GM18870 (cell line): Measurements from ENCODE around the gene EPS8L3.
"Not testable (repeated sequence)": the region's sequence is repeated elsewhere in the genome, so short reads cannot be mapped to it uniquely, and the experiment has no call there.

ENCODE experiments used
- ATAC-seq: cut with Tn5 transposase; IDR thresholded peaks from one replicate; pipeline ENCODE4 v1.9.1; 2021; ENCODE audit warnings: moderate library complexity; ENCODE audit not compliant: unreplicated experiment

The EPS8L3 gene, protein sequence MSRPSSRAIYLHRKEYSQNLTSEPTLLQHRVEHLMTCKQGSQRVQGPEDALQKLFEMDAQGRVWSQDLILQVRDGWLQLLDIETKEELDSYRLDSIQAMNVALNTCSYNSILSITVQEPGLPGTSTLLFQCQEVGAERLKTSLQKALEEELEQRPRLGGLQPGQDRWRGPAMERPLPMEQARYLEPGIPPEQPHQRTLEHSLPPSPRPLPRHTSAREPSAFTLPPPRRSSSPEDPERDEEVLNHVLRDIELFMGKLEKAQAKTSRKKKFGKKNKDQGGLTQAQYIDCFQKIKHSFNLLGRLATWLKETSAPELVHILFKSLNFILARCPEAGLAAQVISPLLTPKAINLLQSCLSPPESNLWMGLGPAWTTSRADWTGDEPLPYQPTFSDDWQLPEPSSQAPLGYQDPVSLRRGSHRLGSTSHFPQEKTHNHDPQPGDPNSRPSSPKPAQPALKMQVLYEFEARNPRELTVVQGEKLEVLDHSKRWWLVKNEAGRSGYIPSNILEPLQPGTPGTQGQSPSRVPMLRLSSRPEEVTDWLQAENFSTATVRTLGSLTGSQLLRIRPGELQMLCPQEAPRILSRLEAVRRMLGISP

DNA sequence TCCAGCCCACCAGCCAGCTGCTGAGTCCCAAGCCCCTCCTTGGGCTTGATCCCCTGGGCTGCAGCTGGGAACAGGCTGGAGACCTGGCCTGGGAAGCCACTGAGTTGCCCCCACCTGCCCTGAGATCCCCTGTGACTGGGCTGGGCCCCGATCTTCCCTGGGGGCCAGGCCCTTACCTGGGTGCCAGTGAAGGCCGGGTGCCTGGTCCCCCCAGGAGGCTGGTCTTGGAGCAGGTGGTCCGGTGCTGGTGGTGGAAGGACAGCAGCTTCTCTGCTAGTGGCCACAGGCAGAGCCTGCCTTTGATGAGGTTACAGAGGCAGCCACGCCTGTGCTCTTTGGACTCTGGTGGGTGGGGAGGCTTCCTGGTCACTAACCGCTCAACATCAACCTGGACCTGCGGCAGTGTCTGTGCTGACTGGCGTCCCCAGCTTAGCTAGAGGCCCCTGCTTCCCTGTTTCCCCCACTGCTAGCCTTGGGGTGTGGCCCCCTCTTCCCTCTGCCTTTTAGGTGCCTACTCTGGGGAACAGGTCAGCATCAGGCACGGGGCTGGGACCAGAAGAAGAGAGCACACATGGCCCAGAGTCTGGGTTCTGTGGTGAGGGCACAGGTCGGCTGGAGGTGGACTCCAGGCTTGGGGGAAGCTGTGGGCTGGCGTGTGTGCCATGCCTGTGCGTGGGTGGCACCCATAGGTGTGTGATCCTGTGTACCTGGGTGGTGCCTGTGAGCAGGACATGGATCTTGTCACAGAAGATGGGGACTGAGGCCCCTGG, at the start of gene EPS8L3:
TSS of gene EPS8L3 (minus strand) at position 278 of the 770 bp plus-strand sequence. CDS start 2,174 bp downstream, outside the sequence.
- no peak for ATAC-seq

DNA sequence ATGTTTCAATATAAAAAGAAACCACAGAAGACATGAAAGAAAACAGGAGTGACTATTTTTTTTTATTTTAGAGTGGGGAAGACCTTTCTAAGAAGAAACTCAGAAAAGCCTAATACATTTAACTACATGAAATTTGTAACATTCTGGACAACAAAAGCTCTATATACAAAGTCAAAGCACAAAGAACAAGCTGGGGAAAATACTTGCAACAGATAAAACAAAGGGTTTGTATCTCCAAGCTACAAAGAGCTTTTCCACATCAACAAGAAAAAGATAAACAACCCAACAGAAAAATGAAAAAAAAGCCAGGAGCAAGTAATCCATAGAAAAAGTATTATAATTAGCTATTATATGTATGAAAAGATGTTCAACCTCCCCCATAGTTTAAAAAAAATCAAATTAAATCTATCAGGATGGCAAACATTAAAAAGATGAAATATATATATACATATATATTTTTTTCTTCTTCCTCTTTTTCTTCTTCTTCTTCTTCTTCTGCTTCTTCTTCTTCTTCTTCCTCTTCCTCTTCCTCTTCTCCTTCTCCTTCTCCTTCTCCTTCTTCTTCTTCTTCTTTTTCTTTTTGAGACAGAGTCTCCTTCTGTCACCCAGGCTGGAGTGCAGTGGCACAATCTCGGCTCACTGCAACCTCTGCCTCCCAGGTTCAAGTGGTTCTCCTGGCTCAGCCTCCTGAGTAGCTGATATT, 49.1 kb upstream of the EPS8L3 start:
- ATAC-seq = no peak

DNA sequence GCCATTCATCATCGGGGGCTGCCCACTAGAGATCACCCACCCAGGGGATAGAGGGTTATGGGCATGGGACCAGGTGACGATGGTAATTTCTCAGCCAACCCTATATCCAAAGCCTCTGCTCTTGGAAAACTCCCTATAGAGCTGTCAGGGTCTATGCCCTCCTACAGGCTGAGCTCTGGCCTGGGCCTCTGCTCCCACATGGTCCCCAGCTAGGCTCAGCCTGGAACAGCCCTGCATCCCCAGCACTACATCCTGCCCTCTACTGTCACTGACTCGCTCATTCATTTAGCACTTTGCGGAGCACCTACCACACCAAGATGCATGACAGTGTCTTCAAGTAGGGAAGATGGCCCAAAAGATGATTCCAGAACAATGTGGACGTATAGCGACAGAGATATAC, 45.0 kb upstream of the EPS8L3 start:
- ATAC-seq = no peak

DNA sequence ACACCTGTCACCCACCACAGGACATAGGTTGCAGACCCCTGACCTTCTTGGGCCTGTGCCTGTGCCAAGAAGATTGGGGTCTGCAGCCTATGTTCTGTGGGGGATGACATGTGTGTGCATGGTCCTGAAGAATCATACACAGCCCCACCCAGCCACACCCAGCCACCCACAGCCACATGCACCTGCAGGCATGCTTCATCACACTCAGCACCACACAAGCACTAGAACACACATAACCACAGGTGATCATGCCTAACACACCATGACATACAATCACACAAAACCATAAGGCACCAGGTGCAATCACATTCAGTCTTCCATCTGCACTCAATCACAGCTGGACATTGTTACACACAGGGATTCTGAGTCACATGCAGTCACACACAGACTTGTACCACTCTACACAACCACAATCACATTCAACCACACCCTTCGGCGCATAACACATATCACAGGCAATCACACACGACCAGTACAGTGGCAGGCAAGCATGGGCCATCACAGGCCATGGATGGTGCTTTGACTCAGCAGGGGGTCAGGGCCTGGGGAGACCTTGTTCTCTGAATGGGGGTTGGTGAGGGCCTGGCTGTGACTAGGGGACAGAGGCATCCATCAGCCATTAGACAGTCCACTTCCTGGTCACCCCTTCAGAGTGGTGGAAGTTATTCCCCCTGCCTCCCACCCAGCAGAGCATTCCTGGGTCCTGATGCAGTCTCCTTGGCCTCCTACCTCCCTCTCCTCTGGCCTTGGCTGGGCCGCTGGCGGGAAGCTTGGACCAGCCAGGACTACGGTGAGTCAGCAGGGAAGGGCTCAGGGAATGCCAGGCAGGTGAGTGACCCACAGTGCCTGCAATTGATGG, 44.3 kb upstream of the EPS8L3 start:
- ATAC-seq = no peak

DNA sequence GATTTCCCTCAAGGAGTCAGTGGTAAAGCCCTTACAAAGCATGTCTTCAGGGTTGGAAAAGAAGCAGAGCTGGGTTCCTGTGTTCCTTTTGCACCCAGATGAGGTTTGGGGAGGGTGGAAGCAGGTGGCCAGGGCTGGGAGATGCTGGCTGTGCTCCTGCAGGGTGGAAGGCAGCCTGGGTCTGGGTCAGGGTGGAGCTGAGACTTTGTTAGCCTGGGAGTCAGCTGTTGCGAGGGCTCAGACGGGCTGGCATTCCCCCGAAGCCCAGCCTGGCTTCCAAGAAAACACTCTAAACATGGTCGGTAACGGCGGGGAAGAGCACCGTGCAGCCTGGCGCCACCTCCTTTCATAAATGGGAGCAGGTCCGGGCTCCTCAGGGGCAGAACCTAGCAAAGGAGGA, 43.7 kb upstream of the EPS8L3 start:
- ATAC-seq = no peak

DNA sequence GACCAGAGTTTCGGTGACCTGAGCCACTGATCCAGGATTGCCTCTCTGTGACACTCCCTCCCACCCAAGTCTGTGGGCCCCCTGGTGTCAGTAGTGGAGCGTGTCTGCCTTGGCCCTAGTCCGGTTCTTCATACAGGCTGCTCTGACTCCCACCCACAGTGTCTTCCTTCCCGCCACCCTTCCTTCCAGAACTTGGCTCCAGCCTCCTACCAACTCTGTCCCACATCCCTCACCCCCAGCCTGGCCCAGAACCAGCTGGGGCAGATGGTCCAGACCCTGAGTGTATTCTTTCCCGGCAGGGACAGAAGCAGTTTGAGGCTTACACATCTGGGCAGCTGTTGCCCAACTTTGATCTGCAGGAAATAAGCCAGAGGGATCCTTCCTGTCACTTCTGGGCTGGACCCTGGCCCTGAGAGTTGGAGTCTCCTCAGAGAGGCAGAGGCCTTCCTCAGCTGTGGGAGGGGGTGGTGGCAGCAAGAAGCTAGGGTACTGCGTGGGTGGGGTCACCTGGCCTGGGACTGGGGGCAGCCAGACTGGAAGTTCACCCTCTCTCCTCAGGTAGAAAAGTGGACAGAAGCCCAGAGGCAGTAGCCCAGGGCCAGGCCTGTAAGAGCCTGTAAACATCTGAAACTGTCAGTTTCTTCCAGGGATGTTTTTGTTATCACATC, 43.1 kb upstream of the EPS8L3 start:
- no peak for ATAC-seq

DNA sequence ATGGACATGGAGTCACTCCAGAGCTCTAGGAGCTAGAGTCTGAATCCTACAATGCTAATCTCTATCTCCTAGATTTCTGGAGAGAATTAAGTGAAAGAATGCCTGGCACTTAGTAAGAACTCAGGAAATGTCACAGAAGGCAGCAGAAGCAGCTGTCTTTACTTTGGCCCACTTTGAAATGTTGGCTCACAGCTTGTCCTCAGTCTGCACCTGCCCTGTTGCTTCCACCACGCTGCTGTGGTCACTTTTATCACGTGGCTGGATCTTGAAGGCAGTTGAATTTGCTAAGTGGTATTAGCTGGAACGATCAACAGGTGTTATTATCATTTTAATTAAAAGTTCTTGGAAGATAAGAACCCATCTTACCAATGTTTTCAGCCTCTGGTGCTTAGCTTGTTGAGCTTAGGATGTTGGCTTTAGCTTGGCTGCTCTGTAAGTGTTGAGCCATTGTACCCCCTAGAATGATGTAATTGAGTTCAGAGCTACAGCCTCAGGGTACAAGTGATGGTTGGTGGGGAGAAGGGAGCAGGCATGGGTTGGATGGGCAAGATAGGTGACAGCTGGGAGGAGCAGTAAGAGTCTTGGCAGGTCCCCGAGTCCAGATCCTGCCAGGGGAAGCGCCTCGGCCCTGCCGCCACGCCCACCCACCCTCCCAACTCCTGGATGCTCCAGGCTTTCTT, 41.9 kb upstream of the EPS8L3 start:
- no peak for ATAC-seq

DNA sequence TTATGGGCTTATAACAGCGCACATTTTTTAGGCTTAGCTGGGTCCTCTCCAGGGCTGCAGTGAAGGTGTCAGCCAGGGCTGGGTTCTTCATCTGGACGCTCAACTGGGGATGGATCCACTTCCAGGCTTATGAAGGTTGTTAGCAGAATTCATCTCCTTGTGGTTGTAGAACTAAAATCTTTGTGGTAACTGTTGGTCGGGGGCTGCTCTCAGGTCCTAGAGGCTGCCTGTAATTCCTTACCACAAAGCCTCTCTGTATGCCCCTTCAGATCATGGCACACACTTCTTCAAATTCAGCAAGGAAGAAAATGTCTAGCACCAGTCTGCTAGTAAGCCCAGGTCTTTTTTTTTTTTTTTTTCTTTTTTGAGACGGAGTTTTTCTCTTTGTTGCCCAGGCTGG, 40.9 kb upstream of the EPS8L3 start:
- no peak for ATAC-seq

DNA sequence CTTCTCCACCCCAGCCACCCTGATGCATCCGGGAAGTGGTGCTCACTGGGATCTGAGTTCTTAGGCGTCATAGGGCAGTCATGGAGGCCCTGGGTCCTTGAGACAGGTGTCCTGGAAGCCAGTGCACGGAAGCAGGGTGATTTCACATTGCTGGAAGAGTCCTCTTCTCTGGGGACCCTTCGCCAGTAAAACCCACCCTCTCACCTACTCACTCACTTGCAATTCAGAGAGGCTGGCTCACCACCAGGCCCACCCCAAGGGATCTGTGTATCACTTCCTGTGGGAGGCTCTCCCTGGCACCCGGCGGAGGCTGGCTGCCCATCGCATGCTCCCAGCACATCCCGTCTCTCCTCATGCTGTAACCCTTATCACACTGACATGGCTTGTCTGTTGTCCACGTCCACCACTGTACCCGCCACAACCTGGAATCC, 40.2 kb upstream of the EPS8L3 start:
- ATAC-seq = no peak

DNA sequence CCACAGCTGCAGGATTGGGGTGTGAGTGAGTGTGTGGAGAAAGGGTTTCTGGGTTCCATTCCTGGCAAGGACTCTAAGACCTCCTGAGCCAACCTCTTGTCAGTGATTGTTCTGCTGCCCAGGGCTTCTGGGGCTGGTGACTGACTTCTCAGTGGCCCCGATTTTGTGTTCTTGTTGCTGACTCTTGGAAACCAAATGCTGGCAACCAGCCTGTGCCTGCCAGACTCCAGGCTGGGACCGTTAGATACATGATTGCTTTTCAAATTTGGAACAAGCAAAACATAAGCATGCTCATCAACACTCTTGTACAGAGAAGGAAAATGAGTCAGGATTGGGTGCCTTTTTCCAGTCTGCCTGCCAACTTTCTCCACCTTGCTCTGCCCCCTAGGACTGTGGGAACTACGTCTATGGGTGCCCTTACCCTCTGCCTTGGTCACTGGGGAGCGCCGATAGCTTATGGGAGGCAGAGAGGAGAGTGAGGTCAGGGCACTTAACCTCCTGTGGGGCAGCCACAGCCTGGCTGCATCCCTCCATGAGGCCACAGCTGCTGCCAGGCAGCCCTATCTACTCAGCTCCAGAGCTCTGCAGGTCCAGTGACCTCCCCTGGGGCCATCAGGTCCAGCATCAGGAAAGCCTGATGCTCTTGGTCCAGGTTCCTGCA, 39.3 kb upstream of the EPS8L3 start:
- no peak for ATAC-seq

DNA sequence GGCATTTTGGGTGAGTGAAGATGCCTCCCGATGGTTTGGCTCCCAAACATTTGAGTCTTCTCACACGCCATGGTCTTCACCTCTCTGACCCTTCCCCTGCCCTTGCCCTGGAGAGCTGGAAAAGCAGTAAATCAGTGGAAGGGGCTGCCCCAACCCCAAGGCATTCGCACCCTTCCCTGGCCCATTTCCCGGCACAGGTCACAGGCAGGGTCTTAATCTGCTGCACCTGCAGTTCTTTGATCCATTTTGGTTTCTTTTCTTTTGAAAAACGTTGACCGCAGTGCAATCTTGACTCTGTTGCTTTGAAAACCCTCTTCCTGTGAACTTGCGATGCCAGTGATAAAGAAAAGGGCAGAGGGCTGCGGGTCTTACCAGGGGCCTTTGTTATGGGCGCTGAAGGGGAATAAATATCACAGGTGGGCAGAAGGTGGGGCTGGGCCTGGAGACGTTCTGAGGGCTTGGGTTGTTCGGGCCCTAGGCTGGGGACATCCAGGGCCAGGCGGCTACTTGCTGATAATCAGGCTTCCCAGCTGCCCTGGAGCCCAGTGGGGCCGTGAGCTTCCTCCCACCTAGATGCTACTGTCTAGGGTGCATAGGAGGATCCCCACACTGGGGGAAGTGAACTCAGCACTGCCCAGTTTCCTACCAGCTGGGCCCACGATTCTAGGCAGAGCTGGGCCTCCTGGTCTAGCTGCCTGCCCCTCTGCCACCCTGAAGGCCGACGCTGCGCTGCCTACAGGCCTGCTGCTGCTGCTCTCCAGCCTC, 38.6 kb upstream of the EPS8L3 start:
- no peak for ATAC-seq

DNA sequence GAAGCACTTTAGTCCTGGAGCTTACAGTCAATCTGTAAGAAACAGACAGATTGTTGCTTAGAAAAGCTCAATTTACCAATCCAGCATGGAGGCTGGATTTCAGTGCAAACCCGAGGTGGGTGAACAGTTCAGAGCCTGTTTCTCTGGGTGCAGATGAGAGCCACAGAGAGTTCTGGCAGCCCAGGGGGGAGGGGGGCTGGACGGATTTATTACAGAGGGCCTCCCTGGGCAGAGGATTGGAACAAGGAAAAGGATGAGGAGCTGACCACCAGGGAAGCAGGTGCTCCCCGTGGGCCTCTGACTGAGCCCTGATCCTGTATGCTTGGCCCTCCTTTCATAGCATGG, 38.0 kb upstream of the EPS8L3 start:
- ATAC-seq = no peak

DNA sequence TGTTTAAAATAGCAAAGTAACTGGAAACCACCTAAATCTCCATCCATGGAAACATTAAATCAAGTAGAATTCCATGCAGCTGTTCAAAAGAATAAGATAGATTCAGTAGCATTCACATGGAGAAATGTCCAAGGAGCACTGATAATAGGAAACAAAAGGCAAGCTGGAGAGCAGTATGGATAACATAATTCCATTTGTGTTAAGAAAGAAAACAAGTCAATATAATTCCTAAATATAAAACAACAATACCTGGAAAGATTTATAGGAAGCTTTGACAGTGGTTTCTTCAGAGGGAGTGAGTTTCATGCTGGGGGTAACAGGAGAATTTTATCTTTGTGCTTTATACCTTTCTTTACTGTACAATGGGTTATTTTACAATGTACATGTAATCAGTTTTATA, 36.6 kb upstream of the EPS8L3 start:
- no peak for ATAC-seq

DNA sequence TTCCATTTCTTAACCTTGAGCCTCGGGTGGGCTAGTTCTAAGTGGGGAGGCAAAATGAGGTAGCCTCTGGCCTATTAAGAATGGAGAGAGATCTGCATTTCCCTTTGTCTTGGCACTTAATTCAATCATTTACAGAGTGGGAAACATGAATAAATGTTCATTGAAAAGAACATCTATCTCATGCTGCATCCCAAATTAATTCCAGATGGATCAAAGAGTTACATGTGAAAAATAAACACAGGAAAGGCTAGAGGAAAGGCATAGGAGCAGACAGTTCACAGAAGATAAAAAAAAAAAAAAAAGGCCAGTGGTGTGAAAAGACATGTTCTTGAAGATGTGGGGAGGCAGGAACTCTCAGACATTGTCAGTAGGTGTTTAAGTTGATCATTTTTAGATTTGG, 35.7 kb upstream of the EPS8L3 start:
- ATAC-seq = no peak

DNA sequence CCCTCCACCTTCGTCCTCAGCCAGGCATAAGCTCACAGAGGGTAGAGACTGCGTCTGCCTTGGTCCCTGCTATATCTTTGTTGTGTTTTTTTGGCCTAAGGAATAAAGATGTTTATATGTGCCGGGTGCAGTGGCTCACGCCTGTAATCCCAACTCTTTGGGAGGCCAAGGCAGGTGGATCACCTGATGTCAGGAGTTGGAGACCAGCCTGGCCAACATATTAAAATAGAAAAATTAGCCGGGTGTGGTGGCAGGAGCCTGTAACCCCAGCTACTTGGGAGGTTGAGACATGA, 33.5 kb upstream of the EPS8L3 start:
- not testable (repeated sequence) for ATAC-seq

DNA sequence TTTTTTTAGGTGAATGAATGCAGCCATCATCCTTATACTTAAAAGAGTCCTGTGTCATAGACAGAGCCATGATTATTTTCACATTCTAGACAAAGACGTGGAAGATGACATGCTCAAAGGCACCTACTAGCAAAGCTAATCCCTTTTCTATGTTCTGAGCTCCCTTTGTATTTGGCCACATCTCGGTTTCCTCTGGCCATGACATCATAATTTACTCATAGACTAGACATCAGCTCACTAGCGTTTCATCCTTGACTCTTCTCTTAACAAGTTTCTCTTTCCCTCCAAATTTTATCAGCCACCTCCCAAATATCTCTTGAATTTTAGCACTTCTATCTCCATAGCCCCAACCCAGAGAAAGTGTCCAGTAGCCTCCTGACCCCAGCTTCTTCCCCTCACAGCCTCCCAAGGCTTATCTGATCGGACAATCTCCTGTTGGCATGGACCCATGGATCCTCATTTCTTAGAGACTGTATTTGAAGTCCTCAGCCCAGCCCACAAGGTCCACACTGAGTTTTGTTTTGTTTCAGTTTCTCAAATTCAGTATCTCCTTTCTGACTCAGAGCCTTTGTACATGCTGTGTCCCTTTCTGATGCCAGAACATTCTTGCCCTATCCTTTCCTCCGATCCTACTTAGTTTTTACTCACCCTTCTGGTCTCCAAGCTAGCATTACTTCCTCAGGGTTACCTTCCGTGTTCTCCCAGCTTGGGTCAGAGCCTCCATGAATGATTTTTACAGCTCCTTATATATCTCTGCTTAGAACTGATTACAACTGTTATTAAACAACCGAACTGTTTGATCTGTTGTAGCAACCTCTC, 33.0 kb upstream of the EPS8L3 start:
- no peak for ATAC-seq

DNA sequence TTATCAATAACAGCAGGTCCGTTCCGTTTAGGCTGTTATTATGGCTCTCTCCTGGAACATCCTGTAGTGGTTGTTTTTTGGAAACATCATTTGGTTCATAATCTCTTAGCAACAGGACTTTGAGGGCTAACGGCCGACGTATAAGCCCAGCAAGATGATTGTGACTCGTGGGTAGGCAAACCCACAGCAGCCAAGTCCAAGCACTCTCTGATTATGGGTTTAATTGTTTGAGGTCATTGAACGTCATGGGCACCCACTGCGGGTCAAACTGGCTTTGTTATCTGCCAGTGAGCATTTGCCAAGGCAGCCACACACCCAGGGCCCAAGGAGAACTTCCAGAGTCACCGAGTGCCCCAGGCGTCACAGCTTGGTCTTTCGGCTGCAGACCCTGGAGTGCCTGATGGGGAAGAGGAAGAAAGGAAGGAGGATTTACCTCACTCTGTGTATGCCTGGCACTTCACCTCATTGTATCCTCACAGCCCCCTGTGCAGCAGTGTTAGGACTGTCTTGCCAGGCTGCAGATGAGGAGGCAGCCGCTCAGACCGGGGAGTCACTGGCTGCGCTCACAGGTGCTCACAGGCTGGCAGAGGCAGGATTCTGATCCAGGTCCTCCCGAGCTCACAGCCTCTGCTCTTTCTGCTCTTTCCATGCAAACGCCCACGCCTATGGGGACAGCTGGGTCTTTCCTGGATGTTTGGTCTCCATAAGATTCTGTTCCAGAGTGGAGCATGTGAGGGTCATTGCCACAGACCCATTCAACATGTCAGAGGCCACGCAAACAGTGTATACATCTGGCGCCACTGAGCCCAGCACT, 30.8 kb upstream of the EPS8L3 start:
- no peak for ATAC-seq
